Suprapubic skin (tissue), 3 donors: ENCODE measurements around the gene KLF15.

Experiments used
- POLR2A ChIP-seq, 2 donors: fragments of 450-650 bp; IDR thresholded peaks; one replicate each; pipeline ENCODE4 v1.6.1; 2017; ENCODE audit warnings: antibody characterized with exemption in 2 of 2, mild to moderate bottlenecking in 2 of 2, moderate library complexity in 2 of 2
- TF ChIP-seq, protein P1 (sequence below), 2 donors: fragments of 200-600 bp in 1 of 2; fragments of 450-650 bp in 1 of 2; sonication (generic) in 1 of 2; IDR thresholded peaks; one replicate each; pipeline ENCODE4 v1.5.1; 2016 to 2019; ENCODE audit warnings: antibody characterized with exemption in 2 of 2, mild to moderate bottlenecking in 1 of 2, moderate library complexity in 1 of 2

DNA sequence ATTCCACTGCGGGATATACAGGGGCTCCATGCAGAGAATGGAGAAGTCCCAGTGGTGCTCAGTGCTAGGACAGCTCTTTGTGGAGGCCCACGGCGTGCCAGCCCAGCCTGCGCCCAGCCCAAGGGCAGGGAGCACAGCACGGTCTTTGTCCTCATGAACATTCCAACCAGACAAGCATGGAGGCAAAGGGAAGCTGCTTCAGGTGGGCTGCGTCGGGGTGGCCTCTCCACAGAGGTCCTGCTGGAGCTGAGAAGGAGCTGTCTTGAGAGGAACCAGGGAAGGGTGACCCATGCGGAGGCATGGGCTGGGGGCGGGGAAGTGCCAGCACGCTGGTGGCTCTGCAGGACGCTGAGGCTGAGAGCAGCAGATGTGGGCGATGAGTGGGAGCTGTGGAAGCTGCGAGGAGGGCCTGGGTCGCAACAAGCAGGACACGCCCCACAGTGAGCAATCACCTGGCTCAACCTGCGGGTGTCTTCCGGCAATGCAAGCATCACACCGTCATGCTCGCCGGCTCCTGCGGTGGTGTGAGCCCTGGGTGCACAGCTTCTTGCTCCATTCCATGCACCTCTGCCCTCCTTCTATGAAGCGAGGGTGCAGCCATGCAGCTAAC, 14.0 kb upstream of the KLF15 start:
- TF ChIP-seq, protein P1, sequence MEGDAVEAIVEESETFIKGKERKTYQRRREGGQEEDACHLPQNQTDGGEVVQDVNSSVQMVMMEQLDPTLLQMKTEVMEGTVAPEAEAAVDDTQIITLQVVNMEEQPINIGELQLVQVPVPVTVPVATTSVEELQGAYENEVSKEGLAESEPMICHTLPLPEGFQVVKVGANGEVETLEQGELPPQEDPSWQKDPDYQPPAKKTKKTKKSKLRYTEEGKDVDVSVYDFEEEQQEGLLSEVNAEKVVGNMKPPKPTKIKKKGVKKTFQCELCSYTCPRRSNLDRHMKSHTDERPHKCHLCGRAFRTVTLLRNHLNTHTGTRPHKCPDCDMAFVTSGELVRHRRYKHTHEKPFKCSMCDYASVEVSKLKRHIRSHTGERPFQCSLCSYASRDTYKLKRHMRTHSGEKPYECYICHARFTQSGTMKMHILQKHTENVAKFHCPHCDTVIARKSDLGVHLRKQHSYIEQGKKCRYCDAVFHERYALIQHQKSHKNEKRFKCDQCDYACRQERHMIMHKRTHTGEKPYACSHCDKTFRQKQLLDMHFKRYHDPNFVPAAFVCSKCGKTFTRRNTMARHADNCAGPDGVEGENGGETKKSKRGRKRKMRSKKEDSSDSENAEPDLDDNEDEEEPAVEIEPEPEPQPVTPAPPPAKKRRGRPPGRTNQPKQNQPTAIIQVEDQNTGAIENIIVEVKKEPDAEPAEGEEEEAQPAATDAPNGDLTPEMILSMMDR (IDR thresholded peaks at IDR 0.05): no peak
- no peak for TF ChIP-seq POLR2A (IDR thresholded peaks at IDR 0.05)
